ENCODE results near the gene STX12. TPM values are rescaled to one million over a fixed set of nuclear protein-coding genes. Genes with fewer than 3 reads are reported as not detected.

The STX12 gene
- 27.9 and 39.9 TPM in 2 replicates for total RNA-seq (2014; rRNA removed; shearing (Covaris generic); ENCODE audit: low replicate concordance)

GRCh38 chr1:27772932-27773825 is at the start of gene STX12:
TSS of gene STX12 (plus strand) at chr1:27773219. CDS start at chr1:27773308, 89 bp downstream.
- H3K79me2 ChIP-seq (ENCODE audit: low read length): peaks cover 50% of the 10 kb centered on the region

DNA sequence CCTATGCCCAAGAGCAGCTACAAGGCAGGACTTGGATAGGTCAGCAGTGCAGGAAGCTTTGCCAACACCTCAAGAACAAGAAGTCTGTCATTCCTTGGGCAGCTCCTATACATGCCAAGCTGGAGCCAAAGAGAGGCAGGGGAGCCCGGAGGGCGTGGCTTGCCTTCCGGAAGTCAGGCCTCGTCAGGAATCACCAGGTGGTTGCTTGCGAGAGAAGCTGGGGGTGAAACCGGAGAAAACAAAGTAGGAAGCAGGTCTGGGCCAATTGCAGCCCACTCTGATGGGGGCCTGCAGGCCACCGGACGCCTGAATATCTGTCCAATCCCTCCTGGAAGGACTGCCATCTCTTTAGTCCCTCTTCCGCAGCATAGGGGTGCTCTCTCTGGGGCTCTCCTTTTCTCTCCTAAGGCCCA is 48.1 kb upstream of the STX12 start:
- Histone ChIP-seq H3K79me2 (ENCODE audit: low read length) (peaks cover 12% of the 10 kb centered on the region), H3K4me2 (ENCODE audit: low read depth, low read length, poor library complexity, severe bottlenecking) (peak overlapping the region; percentile 75), H3K9me3 (ENCODE audit: low read length) (no peaks in the 10 kb centered on the region), H3K27ac (ENCODE audit: low read length) (no peak overlapping the region), H3K9ac (ENCODE audit: low read length) (peak overlapping the region; percentile 65), H3K9me2 (replicated peaks; ENCODE audit: insufficient read depth, low read length) (no peaks in the 10 kb centered on the region), H3K4me1 (ENCODE audit: low read length) (peaks cover 17% of the 10 kb centered on the region), H3K27me3 (ENCODE audit: low read length) (no peaks in the 10 kb centered on the region), H3K36me3 (ENCODE audit: insufficient read depth, low read length) (0 out of 2 replicates have a peak, but pooled peaks cover 2% of the 10 kb centered on the region), H4K20me1 (ENCODE audit: insufficient read depth, low read depth, low read length) (no peaks in the 10 kb centered on the region), H2AFZ (ENCODE audit: low read length) (peak overlapping the region; percentile 97), H3K4me3 (ENCODE audit: low read length) (peak overlapping the region; percentile 63)
- DNase-seq: no peak

More at GRCh38 chr1:27772932-27773825, at the start of gene STX12:
- Histone ChIP-seq H3K4me2 (ENCODE audit: low read depth, low read length, poor library complexity, severe bottlenecking) (peak within 1 kb of the TSS; percentile 80), H3K9me2 (replicated peaks; ENCODE audit: insufficient read depth, low read length) (no peaks in the 10 kb centered on the region), H2AFZ (ENCODE audit: low read length) (peak within 1 kb of the TSS; percentile 91), H4K20me1 (ENCODE audit: insufficient read depth, low read depth, low read length) (no peaks in the 10 kb centered on the region; the same call in 1 of the 2 replicates), H3K27me3 (ENCODE audit: low read length) (no peaks in the 10 kb centered on the region), H3K9me3 (ENCODE audit: low read length) (no peaks in the 10 kb centered on the region), H3K4me3 (ENCODE audit: low read length) (peak within 1 kb of the TSS; percentile 81), H3K36me3 (ENCODE audit: insufficient read depth, low read length) (0 out of 2 replicates have a peak, but pooled peaks cover 5% of the 10 kb centered on the region), H3K4me1 (ENCODE audit: low read length) (peaks cover 25% of the 10 kb centered on the region), H3K9ac (ENCODE audit: low read length) (peak within 1 kb of the TSS; percentile 96), H3K27ac (ENCODE audit: low read length) (peak within 1 kb of the TSS; percentile 91)
- DNase-seq: peak; percentile 100

DNA sequence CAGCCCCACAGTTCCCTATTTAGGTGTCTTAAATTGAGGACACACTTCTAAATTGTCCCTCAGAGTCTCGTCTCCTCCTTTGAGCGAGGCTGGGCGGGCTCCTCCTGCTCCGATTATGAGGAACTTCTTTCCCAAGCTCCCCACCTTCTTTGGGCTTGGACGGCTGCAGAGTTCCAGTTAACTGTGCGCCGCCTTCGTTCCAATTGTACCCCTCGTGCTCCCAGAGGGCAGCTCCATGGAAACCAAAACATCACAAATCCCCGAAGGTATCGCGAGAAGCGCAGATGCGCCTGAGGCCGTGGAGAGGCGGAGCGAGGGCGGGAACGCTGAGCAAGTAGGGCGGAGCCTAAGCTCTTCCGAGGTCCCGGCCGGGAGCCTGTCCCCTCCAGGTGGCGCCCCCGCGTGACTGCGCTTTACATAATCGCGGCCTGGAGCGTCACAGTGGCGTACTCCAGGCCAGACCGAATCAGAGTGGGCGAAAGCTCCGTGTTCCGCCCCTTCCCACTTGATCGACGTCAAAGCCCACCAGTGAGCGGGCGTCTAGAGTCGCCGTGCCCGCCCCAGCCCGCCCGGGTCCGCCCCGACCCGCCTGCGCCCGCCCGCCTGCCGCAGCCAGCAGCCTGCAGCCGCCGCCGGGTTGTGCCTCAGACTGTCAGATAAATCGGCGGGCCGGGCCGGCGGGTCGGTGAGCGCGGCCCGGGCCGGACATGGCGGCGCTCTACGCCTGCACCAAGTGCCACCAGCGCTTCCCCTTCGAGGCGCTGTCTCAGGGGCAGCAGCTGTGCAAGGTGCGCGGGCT is 47.4 kb upstream of the STX12 start, which contains the start of gene FAM76A:
Gene FAM76A, plus strand, starts transcription at position 588 of the 799 bp plus-strand sequence. Its CDS starts 120 bp downstream, at position 708.
- no peaks in the 10 kb centered on the region for H4K20me1 ChIP-seq (ENCODE audit: insufficient read depth, low read depth, low read length)
- peak within 1 kb of the TSS; percentile 95 for H3K4me2 ChIP-seq (ENCODE audit: low read depth, low read length, poor library complexity, severe bottlenecking)
- H3K9me2 ChIP-seq (replicated peaks; ENCODE audit: insufficient read depth, low read length): no peaks in the 10 kb centered on the region
- peak within 1 kb of the TSS; percentile 80 for H3K4me3 ChIP-seq (ENCODE audit: low read length)
- DNase-seq: peak; percentile 100
- peaks cover 12% of the 10 kb centered on the region for H3K79me2 ChIP-seq (ENCODE audit: low read length)
- peak within 1 kb of the TSS; percentile 78 for H3K9ac ChIP-seq (ENCODE audit: low read length)
- peaks cover 17% of the 10 kb centered on the region for H3K4me1 ChIP-seq (ENCODE audit: low read length)
- H3K27me3 ChIP-seq (ENCODE audit: low read length): no peaks in the 10 kb centered on the region
- H3K27ac ChIP-seq (ENCODE audit: low read length): peak within 1 kb of the TSS; percentile 62
- H2AFZ ChIP-seq (ENCODE audit: low read length): peak within 1 kb of the TSS; percentile 97
- 0 out of 2 replicates have a peak, but pooled peaks cover 2% of the 10 kb centered on the region for H3K36me3 ChIP-seq (ENCODE audit: insufficient read depth, low read length)
- H3K9me3 ChIP-seq (ENCODE audit: low read length): no peaks in the 10 kb centered on the region

GRCh38 chr1:27726173-27727044 is 46.6 kb upstream of the STX12 start:
- Histone ChIP-seq H3K27me3 (ENCODE audit: low read length) (no peaks in the 10 kb centered on the region), H4K20me1 (ENCODE audit: insufficient read depth, low read depth, low read length) (no peaks in the 10 kb centered on the region), H3K27ac (ENCODE audit: low read length) (peak overlapping the region; percentile 62), H3K4me3 (ENCODE audit: low read length) (peak overlapping the region; percentile 80), H2AFZ (ENCODE audit: low read length) (peak overlapping the region; percentile 57), H3K9me2 (replicated peaks; ENCODE audit: insufficient read depth, low read length) (no peaks in the 10 kb centered on the region), H3K36me3 (ENCODE audit: insufficient read depth, low read length) (0 out of 2 replicates have a peak, but pooled peaks cover 2% of the 10 kb centered on the region), H3K9me3 (ENCODE audit: low read length) (no peaks in the 10 kb centered on the region), H3K4me1 (ENCODE audit: low read length) (peaks cover 17% of the 10 kb centered on the region), H3K79me2 (ENCODE audit: low read length) (peaks cover 12% of the 10 kb centered on the region), H3K4me2 (ENCODE audit: low read depth, low read length, poor library complexity, severe bottlenecking) (peak overlapping the region; percentile 95), H3K9ac (ENCODE audit: low read length) (peak overlapping the region; percentile 78)
- DNase-seq: peak; percentile 76

- H3K27me3 ChIP-seq (ENCODE audit: low read length): no peaks in the 10 kb centered on the region
- no peaks in the 10 kb centered on the region for H3K9me3 ChIP-seq (ENCODE audit: low read length)
- DNase-seq: peak; percentile 42
- peaks cover 17% of the 10 kb centered on the region for H3K4me1 ChIP-seq (ENCODE audit: low read length)
- 0 out of 2 replicates have a peak, but pooled peaks cover 2% of the 10 kb centered on the region for H3K36me3 ChIP-seq (ENCODE audit: insufficient read depth, low read length)
- H3K4me3 ChIP-seq (ENCODE audit: low read length): peak overlapping the region; percentile 80
- no peaks in the 10 kb centered on the region for H3K9me2 ChIP-seq (replicated peaks; ENCODE audit: insufficient read depth, low read length)
- H4K20me1 ChIP-seq (ENCODE audit: insufficient read depth, low read depth, low read length): no peaks in the 10 kb centered on the region
- peaks cover 12% of the 10 kb centered on the region for H3K79me2 ChIP-seq (ENCODE audit: low read length)
- H2AFZ ChIP-seq (ENCODE audit: low read length): no peak overlapping the region
- peak overlapping the region; percentile 62 for H3K27ac ChIP-seq (ENCODE audit: low read length)
- peak overlapping the region; percentile 78 for H3K9ac ChIP-seq (ENCODE audit: low read length)
- peak overlapping the region; percentile 95 for H3K4me2 ChIP-seq (ENCODE audit: low read depth, low read length, poor library complexity, severe bottlenecking)
Measured at GRCh38 chr1:27727126-27727525, 45.9 kb upstream of the STX12 start.

- Histone ChIP-seq H3K9me2 (replicated peaks; ENCODE audit: insufficient read depth, low read length) (no peaks in the 10 kb centered on the region), H3K9me3 (ENCODE audit: low read length) (no peaks in the 10 kb centered on the region), H3K9ac (ENCODE audit: low read length) (no peak overlapping the region), H3K36me3 (ENCODE audit: insufficient read depth, low read length) (peaks cover 30% of the 10 kb centered on the region), H4K20me1 (ENCODE audit: insufficient read depth, low read depth, low read length) (no peaks in the 10 kb centered on the region), H3K4me3 (ENCODE audit: low read length) (no peak overlapping the region), H3K4me1 (ENCODE audit: low read length) (no peaks in the 10 kb centered on the region), H3K79me2 (ENCODE audit: low read length) (no peaks in the 10 kb centered on the region), H3K27ac (ENCODE audit: low read length) (no peak overlapping the region), H2AFZ (ENCODE audit: low read length) (no peak overlapping the region), H3K4me2 (ENCODE audit: low read depth, low read length, poor library complexity, severe bottlenecking) (no peak overlapping the region), H3K27me3 (ENCODE audit: low read length) (no peaks in the 10 kb centered on the region)
- no peak for DNase-seq
Measured at GRCh38 chr1:27736252-27736651, 36.8 kb upstream of the STX12 start.

DNA sequence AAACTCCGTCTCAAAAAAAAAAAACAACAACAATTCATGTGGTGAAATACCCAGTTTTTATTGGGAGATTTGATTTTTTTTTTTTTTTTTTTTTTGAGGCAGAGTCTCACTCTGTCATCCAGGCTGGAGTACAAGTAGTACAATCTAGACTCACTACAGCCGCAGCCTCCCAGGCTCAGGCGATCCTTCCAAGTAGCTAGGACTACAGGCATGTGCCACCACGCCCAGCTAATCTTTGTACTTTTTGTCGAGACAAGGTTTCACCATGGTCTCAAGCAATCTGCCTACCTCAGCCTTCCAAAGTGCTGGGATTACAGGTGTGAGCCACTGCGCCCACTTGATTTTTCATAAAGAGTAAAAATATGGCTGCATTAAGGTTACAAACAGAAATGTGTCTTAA is 31.9 kb upstream of the STX12 start:
- no peaks in the 10 kb centered on the region for H3K9me2 ChIP-seq (replicated peaks; ENCODE audit: insufficient read depth, low read length)
- H3K79me2 ChIP-seq (ENCODE audit: low read length): no peaks in the 10 kb centered on the region
- no peaks in the 10 kb centered on the region for H3K4me1 ChIP-seq (ENCODE audit: low read length)
- no peak overlapping the region for H2AFZ ChIP-seq (ENCODE audit: low read length)
- peaks cover 25% of the 10 kb centered on the region for H3K36me3 ChIP-seq (ENCODE audit: insufficient read depth, low read length)
- no peak overlapping the region for H3K27ac ChIP-seq (ENCODE audit: low read length)
- no peaks in the 10 kb centered on the region for H3K9me3 ChIP-seq (ENCODE audit: low read length)
- no peaks in the 10 kb centered on the region for H3K27me3 ChIP-seq (ENCODE audit: low read length)
- no peak overlapping the region for H3K9ac ChIP-seq (ENCODE audit: low read length)
- no peaks in the 10 kb centered on the region for H4K20me1 ChIP-seq (ENCODE audit: insufficient read depth, low read depth, low read length)
- H3K4me3 ChIP-seq (ENCODE audit: low read length): no peak overlapping the region
- DNase-seq: no peak
- H3K4me2 ChIP-seq (ENCODE audit: low read depth, low read length, poor library complexity, severe bottlenecking): no peak overlapping the region
